ENCODE results near the gene PRSS3.

GRCh38 chr9:33800886-33801285 lies 5.5 kb downstream of the PRSS3 start:
- TF ChIP-seq POLR2A (IDR thresholded peaks at IDR 0.05; ENCODE audit: low read depth, low read length) (no peak), POLR2AphosphoS5 (IDR thresholded peaks at IDR 0.05; ENCODE audit: low read depth, low read length) (no peak), PAX5 (IDR thresholded peaks at IDR 0.05; ENCODE audit: insufficient read depth, low read length, severe bottlenecking) (no peak), TAF1 (IDR thresholded peaks at IDR 0.05; ENCODE audit: low read depth, low read length) (no peak)

Data from GM12891 (cell line).